Neural cell (in vitro differentiated cells): ENCODE results near the gene RTBDN.

ENCODE experiments used
- CTCF ChIP-seq: fragments of 450-650 bp; IDR thresholded peaks from 2 replicates; pipeline ENCODE4 v1.5.1; 2014; ENCODE audit warnings: antibody characterized with exemption, mild to moderate bottlenecking, moderate library complexity; ENCODE audit not compliant: poor library complexity, severe bottlenecking
- EP300 ChIP-seq: fragments of 450-650 bp; conservative IDR thresholded peaks from 2 replicates; pipeline ENCODE4 v1.6.1; 2014; ENCODE audit warnings: antibody characterized with exemption, mild to moderate bottlenecking, moderate library complexity; ENCODE audit not compliant: poor library complexity, severe bottlenecking
- EZH2 ChIP-seq: fragments of 200-600, 300-800 bp; shearing (Covaris generic), sonication (generic); IDR thresholded peaks from 2 replicates; pipeline ENCODE4 v1.6.1; 2014; ENCODE audit warnings: antibody characterized with exemption, low read length, borderline replicate concordance, mild to moderate bottlenecking; ENCODE audit not compliant: insufficient read depth, poor library complexity, severe bottlenecking
- MXI1 ChIP-seq: fragments of 450-650 bp; conservative IDR thresholded peaks from 2 replicates; pipeline ENCODE4 v1.6.1; 2014; ENCODE audit warnings: antibody characterized with exemption, mild to moderate bottlenecking; ENCODE audit not compliant: poor library complexity, severe bottlenecking
- POLR2AphosphoS5 ChIP-seq: IDR thresholded peaks from 2 replicates; pipeline ENCODE4 v1.6.1; 2012
- RAD21 ChIP-seq: fragments of 450-650 bp; conservative IDR thresholded peaks from 2 replicates; pipeline ENCODE4 v1.6.1; 2014; ENCODE audit warnings: antibody characterized with exemption, mild to moderate bottlenecking, moderate library complexity
- SMC3 ChIP-seq: fragments of 450-650 bp; conservative IDR thresholded peaks from 2 replicates; pipeline ENCODE4 v1.6.1; 2014; ENCODE audit warnings: antibody characterized with exemption, mild to moderate bottlenecking, moderate library complexity; ENCODE audit not compliant: poor library complexity

GRCh38 chr19:12783849-12784393 lies 50.5 kb downstream of the RTBDN start:
- TF ChIP-seq POLR2AphosphoS5 (no peak), MXI1 (no peak), CTCF (no peak), EZH2 (no peak), EP300 (no peak), SMC3 (no peak), RAD21 (no peak)
